ENCODE data around the gene ZMYND8.

Gene ZMYND8

DNA sequence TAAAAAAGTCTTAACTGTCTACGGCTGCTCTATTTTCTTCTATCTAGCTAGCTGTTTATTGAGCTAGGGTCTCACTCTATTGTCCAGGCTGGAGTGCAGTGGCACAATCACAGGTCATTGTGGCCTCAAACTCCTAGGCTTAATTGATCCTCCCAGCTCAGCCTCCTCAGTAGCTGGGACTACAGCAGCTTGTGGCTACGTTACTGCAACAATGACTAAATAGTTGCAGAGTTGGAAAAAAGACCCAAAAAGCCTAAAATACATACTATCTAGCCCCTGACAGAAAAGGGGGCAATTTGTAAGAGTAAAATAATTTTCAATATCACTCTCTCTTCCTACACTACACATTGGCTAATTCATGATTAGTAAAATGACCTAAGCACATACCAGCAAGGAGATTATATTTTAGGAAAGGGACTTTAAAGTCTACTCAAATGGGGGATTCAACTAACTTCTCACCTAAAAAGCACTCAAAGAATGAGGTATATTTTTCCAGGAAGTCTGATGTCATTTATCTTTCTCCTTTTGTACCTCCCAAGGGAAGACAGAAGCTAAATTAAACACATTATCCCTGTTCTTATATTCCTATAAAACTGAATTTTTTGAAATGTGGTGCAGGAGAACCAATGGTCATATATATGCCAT lies 82.8 kb downstream of the ZMYND8 start:
- TF ChIP-seq, protein P1, sequence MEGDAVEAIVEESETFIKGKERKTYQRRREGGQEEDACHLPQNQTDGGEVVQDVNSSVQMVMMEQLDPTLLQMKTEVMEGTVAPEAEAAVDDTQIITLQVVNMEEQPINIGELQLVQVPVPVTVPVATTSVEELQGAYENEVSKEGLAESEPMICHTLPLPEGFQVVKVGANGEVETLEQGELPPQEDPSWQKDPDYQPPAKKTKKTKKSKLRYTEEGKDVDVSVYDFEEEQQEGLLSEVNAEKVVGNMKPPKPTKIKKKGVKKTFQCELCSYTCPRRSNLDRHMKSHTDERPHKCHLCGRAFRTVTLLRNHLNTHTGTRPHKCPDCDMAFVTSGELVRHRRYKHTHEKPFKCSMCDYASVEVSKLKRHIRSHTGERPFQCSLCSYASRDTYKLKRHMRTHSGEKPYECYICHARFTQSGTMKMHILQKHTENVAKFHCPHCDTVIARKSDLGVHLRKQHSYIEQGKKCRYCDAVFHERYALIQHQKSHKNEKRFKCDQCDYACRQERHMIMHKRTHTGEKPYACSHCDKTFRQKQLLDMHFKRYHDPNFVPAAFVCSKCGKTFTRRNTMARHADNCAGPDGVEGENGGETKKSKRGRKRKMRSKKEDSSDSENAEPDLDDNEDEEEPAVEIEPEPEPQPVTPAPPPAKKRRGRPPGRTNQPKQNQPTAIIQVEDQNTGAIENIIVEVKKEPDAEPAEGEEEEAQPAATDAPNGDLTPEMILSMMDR (conservative IDR thresholded peaks at IDR 0.05; ENCODE audit: low read length), result no peak
- no peak for DNase-seq (ENCODE audit: low read depth)
- H3K4me3 ChIP-seq (ENCODE audit: low read length), result no peak overlapping the region

DNA sequence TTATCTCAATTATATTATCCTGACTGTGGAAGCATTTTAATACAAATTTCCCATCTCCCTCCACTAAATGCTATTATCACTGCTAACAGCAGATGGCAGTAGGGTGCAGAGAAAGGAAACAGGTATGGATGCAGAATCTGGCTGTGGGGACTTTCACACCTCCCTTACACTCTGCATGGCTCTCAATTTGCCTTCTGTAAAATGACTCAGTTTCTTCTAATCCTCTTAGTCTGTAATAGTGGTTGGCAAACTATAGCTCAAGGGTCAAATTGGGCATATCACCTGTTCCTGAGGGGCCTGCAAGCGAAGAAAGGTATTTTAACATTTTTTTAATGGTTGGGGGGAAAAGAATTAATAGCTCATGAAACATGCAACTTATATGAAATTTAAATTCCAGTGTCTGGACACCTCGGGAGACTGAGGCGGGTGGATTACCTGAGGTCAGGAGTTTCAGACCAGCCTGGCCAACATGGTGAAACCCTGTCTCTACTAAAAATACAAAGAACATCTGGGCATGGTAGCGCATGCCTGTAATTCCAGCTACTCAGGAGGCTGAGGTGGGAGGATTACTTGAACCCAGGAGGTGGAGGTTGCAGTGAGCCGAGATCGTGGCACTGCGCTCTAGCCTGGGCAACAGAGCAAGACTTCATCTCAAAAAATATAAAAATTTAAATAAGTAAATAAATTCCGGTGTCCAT lies 83.5 kb downstream of the ZMYND8 start:
- peak; percentile 62 for DNase-seq (ENCODE audit: low read depth)
- H3K4me3 ChIP-seq (ENCODE audit: low read length), result no peak overlapping the region
- TF ChIP-seq, protein P1 (conservative IDR thresholded peaks at IDR 0.05; ENCODE audit: low read length), result peak; percentile 97

DNA sequence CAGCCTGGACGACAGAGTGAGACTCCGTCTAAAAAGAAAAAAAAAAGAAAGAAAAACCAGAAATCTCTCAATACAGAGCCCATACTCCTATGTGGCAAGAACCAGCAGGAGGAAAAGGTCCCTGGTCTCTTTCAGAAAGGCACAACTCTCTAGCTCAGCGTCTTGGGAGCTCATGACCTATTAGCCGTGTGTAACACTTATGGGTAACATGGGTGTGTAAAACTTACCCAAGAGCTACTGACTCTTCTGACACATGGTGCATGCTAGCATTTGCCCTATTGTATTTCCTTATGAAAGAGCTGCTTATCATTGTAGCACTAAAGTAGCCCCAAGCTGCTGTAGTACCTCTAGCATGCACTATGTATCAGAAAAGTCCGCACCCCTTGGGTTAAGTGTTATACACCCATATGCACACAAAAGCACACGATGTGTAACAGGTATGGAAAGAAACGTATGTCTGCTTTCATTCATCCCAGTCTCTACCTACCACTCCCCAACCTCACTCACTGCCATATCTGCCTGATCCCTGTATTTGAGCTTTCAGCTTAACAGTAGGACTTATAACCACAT lies 85.4 kb downstream of the ZMYND8 start:
- H3K4me3 ChIP-seq (ENCODE audit: low read length), result no peak overlapping the region
- DNase-seq (ENCODE audit: low read depth), result no peak
- TF ChIP-seq, protein P1 (conservative IDR thresholded peaks at IDR 0.05; ENCODE audit: low read length), result no peak

DNA sequence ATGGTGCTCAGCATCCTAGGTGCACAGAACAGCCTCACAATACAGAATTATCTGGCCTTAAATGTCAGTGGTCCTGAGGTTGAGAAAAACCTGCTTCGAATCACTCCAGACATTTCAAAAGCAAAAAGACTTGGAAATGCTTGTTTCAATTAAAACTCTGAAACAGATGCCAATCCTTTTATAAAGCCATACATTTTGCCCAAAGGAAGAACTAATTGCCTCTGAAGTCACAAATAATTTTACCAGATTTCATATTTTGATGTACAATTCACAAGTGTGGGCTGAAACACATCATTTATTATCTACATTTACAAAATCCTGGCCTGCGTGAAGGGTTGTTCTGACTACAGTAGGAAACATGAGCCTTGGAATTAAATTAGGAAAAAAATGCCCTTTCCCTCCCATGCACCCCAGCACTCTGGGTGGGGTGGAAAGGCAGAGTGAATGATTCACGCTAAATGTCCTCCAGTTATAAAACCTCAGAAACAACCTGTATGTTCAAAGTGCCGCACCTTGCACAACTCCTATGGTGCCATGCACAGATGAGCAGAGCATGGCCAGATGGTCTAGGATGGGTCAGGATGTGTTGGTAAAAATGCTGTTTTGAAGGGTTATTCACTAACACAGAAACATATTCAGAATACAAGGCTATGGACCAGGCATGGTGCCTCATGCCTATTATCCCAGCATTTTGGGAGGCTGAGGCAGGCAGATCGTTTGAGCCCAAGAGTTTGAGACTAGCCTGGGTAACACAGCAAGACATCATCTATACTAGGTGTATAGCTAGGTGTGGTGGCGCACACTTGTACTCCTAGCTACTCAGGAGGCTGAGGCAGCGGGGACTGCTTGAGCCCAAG lies 87.0 kb downstream of the ZMYND8 start:
- no peak overlapping the region for H3K4me3 ChIP-seq (ENCODE audit: low read length)
- DNase-seq (ENCODE audit: low read depth), result peak; percentile 15
- TF ChIP-seq, protein P1 (conservative IDR thresholded peaks at IDR 0.05; ENCODE audit: low read length), result no peak

DNA sequence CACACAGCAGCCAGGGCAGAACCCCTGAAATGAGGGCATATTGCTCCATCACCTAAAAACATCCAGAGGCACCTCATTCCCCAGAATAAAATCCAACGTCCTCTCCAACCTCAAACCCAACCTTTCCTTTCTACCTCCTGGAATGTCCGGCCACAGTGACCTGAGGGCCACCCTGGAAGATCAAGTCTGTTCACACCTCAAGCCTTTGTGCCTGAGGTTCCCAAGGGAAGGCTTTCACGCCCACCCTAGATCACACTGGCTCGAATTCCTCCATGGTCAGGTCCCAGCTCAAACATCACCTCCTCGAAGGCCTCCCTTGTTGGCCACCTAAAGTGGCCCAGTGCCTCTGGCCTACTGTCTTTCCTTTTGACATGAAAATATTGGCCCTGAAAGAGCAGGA lies 88.9 kb downstream of the ZMYND8 start:
- DNase-seq (ENCODE audit: low read depth), result no peak
- TF ChIP-seq, protein P1 (conservative IDR thresholded peaks at IDR 0.05; ENCODE audit: low read length), result no peak
- H3K4me3 ChIP-seq (ENCODE audit: low read length), result no peak overlapping the region

DNA sequence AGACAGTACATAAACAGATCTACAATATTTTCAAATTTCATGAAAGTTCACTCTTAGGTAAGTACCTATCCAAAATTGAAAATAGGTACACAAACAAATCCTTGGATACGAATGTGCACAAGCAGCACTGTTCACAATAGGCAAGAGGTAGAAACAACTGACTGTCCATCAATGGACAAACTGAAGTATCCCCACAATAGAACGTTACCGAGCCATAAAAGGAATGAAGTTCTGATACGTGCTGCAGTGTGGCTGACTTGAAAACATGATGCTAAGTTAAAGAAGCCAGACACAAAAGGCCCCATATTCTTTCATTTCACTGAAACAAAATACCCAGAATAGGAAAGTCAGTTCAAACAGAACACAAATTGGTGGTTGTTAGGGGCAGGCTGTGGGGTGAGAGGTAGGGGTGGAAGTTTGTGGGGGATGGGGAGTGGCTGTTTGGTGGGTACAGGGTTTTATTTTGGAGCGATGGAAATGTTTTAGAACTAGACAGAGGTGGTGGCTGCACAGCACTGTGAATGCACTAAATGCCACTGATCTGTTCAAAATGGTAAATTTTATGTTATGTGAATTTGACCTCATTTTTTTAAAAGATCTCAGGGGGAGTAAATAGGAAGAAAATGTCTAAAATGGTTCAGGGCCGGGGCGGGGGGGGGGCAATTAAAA lies 89.5 kb downstream of the ZMYND8 start:
- TF ChIP-seq, protein P1 (conservative IDR thresholded peaks at IDR 0.05; ENCODE audit: low read length), result no peak
- DNase-seq (ENCODE audit: low read depth), result no peak
- H3K4me3 ChIP-seq (ENCODE audit: low read length), result no peak overlapping the region
